GM18858 (cell line): Measurements from ENCODE around the gene ANAPC2.

Source experiments
- ATAC-seq: cut with Tn5 transposase; IDR thresholded peaks from one replicate; pipeline ENCODE4 v1.9.1; 2021; ENCODE audit not compliant: unreplicated experiment

Gene ANAPC2

GRCh38 chr9:137178201-137178938 is 10.0 kb downstream of the ANAPC2 start:
- no peak for ATAC-seq

- ATAC-seq: no peak
Measured at GRCh38 chr9:137176302-137177182, 11.8 kb downstream of the ANAPC2 start.

GRCh38 chr9:137175345-137175961 is 12.9 kb downstream of the ANAPC2 start:
- no peak for ATAC-seq

GRCh38 chr9:137174722-137175293 is 13.6 kb downstream of the ANAPC2 start:
- no peak for ATAC-seq

- no peak for ATAC-seq
Measured at GRCh38 chr9:137173796-137174664, 14.3 kb downstream of the ANAPC2 start.

- ATAC-seq: no peak
Measured at GRCh38 chr9:137172901-137173795, 15.2 kb downstream of the ANAPC2 start.

- no peak for ATAC-seq
Measured at GRCh38 chr9:137171149-137171900, 17.0 kb downstream of the ANAPC2 start.

- ATAC-seq: no peak
Measured at GRCh38 chr9:137170486-137171148, 17.7 kb downstream of the ANAPC2 start.

GRCh38 chr9:137169896-137170358 is 18.4 kb downstream of the ANAPC2 start, which contains the start of gene LRRC26:
LRRC26 (minus strand) TSS chr9:137170051; CDS start chr9:137169943, 108 bp downstream.
- no peak for ATAC-seq

- no peak for ATAC-seq
Measured at GRCh38 chr9:137168904-137169856, 19.2 kb downstream of the ANAPC2 start.

- ATAC-seq: no peak
Measured at GRCh38 chr9:137168573-137168903, 19.8 kb downstream of the ANAPC2 start.

- no peak for ATAC-seq
Measured at GRCh38 chr9:137167747-137168572, 20.4 kb downstream of the ANAPC2 start.

- ATAC-seq: no peak
Measured at GRCh38 chr9:137167277-137167746, 21.0 kb downstream of the ANAPC2 start.

- ATAC-seq: no peak
Measured at GRCh38 chr9:137166380-137167229, 21.8 kb downstream of the ANAPC2 start.

GRCh38 chr9:137165250-137165836 is 23.0 kb downstream of the ANAPC2 start:
- ATAC-seq: no peak
